Testis (tissue), 2 donors: ENCODE measurements around the gene SDK1.

Experiments
- POLR2A ChIP-seq: fragments of 450-650 bp; IDR thresholded peaks from one replicate; pipeline ENCODE4 v1.6.1; 2017; ENCODE audit warnings: antibody characterized with exemption, mild to moderate bottlenecking, moderate library complexity
- TF ChIP-seq, protein P1 (sequence below), 3 experiments: fragments of 450-650 bp in 2 of 3; fragments of 200-600 bp in 1 of 3; sonication (generic) in 1 of 3; IDR thresholded peaks; one replicate each; pipeline ENCODE4 v1.5.1; 2016 to 2019; ENCODE audit warnings: antibody characterized with exemption in 3 of 3, mild to moderate bottlenecking in 2 of 3, moderate library complexity in 1 of 3

- TF ChIP-seq, protein P1, sequence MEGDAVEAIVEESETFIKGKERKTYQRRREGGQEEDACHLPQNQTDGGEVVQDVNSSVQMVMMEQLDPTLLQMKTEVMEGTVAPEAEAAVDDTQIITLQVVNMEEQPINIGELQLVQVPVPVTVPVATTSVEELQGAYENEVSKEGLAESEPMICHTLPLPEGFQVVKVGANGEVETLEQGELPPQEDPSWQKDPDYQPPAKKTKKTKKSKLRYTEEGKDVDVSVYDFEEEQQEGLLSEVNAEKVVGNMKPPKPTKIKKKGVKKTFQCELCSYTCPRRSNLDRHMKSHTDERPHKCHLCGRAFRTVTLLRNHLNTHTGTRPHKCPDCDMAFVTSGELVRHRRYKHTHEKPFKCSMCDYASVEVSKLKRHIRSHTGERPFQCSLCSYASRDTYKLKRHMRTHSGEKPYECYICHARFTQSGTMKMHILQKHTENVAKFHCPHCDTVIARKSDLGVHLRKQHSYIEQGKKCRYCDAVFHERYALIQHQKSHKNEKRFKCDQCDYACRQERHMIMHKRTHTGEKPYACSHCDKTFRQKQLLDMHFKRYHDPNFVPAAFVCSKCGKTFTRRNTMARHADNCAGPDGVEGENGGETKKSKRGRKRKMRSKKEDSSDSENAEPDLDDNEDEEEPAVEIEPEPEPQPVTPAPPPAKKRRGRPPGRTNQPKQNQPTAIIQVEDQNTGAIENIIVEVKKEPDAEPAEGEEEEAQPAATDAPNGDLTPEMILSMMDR (IDR thresholded peaks at IDR 0.05): no peak
- TF ChIP-seq POLR2A: no peak
These were observed 409.5 kb downstream of the SDK1 start for GRCh38 chr7:3710531-3710930.
